ENCODE data around the gene ANKHD1. TPM values are rescaled to one million over a fixed set of nuclear protein-coding genes. Genes with fewer than 3 reads are reported as not detected.

Gene ANKHD1
- total RNA-seq, 1 donor from 2014 or later: 77.1 TPM

GRCh38 chr5:140502834-140503233 lies 101.2 kb downstream of the ANKHD1 start:
- DNase-seq (ENCODE audit: low read depth) (no peak), FAIRE-seq (no peak)
- no peaks in the 10 kb centered on the region for H3K27me3 ChIP-seq (ENCODE audit: control insufficient read depth, insufficient read depth, low read length)
- TF ChIP-seq CTCF (IDR thresholded peaks at IDR 0.05; ENCODE audit: insufficient read depth, low read length, severe bottlenecking): no peak
- H3K4me3 ChIP-seq (ENCODE audit: low read depth, low read length): no peak overlapping the region
- peaks cover 11% of the 10 kb centered on the region for H3K36me3 ChIP-seq (ENCODE audit: control insufficient read depth, insufficient read depth, low read length)

DNA sequence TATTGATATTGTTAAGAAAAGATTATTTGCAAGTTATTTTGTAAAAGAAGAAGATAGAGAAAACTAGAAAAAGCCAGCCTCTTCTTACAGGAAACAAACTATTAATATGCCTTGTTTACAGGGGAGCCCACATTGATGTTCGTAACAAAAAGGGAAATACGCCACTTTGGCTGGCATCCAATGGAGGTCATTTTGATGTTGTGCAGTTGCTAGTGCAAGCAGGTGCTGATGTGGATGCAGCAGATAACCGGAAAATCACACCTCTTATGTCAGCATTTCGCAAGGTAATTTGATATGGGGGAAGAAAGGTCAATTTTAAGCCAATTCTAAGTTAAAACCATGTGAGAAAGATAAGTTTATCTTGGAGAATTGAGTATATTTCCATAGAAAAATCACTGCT lies 108.3 kb downstream of the ANKHD1 start:
- no peak for DNase-seq (ENCODE audit: low read depth)
- no peak for FAIRE-seq
- TF ChIP-seq CTCF (IDR thresholded peaks at IDR 0.05; ENCODE audit: insufficient read depth, low read length, severe bottlenecking): no peak
- Histone ChIP-seq H3K4me3 (ENCODE audit: low read depth, low read length) (no peak overlapping the region), H3K36me3 (ENCODE audit: control insufficient read depth, insufficient read depth, low read length) (peaks cover 11% of the 10 kb centered on the region), H3K27me3 (ENCODE audit: control insufficient read depth, insufficient read depth, low read length) (no peaks in the 10 kb centered on the region)

DNA sequence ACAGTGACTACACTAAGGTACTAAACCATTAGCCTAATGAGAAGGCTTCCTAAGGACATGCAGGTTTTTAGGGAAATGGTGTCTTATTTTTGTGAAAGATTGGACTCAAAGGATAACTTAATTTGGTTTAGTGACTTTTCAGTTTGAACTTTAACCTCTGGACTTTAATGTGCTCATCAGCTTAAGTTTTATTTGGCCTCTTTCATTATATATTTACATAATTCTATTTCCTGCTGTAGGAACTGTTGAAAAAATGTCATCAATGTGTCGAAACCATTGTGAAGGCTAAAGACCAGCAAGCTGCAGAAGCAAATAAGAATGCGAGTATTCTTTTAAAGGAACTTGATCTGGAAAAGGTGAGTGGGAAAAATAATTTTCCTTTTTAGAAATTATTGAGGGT lies 111.5 kb downstream of the ANKHD1 start:
- DNase-seq (ENCODE audit: low read depth) (no peak), FAIRE-seq (no peak)
- H3K36me3 ChIP-seq (ENCODE audit: control insufficient read depth, insufficient read depth, low read length): peaks cover 4% of the 10 kb centered on the region
- TF ChIP-seq CTCF (IDR thresholded peaks at IDR 0.05; ENCODE audit: insufficient read depth, low read length, severe bottlenecking): no peak
- no peaks in the 10 kb centered on the region for H3K27me3 ChIP-seq (ENCODE audit: control insufficient read depth, insufficient read depth, low read length)
- no peak overlapping the region for H3K4me3 ChIP-seq (ENCODE audit: low read depth, low read length)

DNA sequence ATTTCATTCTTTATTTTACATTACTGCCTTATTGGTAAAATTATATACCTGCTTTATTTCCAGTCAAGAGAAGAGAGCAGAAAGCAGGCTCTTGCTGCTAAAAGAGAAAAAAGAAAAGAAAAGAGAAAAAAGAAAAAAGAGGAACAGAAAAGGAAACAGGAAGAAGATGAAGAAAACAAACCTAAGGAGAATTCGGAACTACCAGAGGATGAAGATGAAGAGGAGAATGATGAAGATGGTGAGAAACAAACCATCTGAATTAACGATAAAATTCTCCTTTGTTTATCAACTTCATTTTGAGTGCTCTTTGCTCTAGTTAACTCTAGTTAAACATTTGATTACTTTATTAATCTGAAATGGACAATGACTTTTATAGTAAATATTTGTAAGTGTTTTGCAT lies 122.4 kb downstream of the ANKHD1 start:
- H3K4me3 ChIP-seq (ENCODE audit: low read depth, low read length): no peak overlapping the region
- no peaks in the 10 kb centered on the region for H3K27me3 ChIP-seq (ENCODE audit: control insufficient read depth, insufficient read depth, low read length)
- no peak for TF ChIP-seq CTCF (IDR thresholded peaks at IDR 0.05; ENCODE audit: insufficient read depth, low read length, severe bottlenecking)
- FAIRE-seq (no peak), DNase-seq (ENCODE audit: low read depth) (no peak)
- H3K36me3 ChIP-seq (ENCODE audit: control insufficient read depth, insufficient read depth, low read length): peaks cover 5% of the 10 kb centered on the region

- no peak for FAIRE-seq
- peaks cover 15% of the 10 kb centered on the region for H3K36me3 ChIP-seq (ENCODE audit: control insufficient read depth, insufficient read depth, low read length)
- H3K27me3 ChIP-seq (ENCODE audit: control insufficient read depth, insufficient read depth, low read length): no peaks in the 10 kb centered on the region
Measured at GRCh38 chr5:140540227-140540626, 138.6 kb downstream of the ANKHD1 start.

More at GRCh38 chr5:140540227-140540626, 138.6 kb downstream of the ANKHD1 start:
- no peak overlapping the region for H3K4me3 ChIP-seq (ENCODE audit: low read depth, low read length)
- TF ChIP-seq CTCF (IDR thresholded peaks at IDR 0.05; ENCODE audit: insufficient read depth, low read length, severe bottlenecking): no peak
- DNase-seq (ENCODE audit: low read depth): no peak
